Measurements from ENCODE around the gene TRIM65. TPM values are rescaled to one million over a fixed set of nuclear protein-coding genes. Genes with fewer than 3 reads are reported as not detected.

The TRIM65 gene
- total and polyA plus RNA-seq, 2 of the 13 experiments (the other 11 are each of a cell fraction or from before 2014, with no cell fraction given) = 10.3 to 22.4 TPM

GRCh38 chr17:75876938-75877751 is 19.6 kb downstream of the TRIM65 start (continued):
- no peak for TF ChIP-seq ZNF335 (CRISPR knock-in tag; IDR thresholded peaks at IDR 0.05)
- TF ChIP-seq KLF16 (CRISPR knock-in tag; IDR thresholded peaks at IDR 0.05) = peak in 1 of 2 experiments; percentile 63; a peak in 2 of 4 replicates
- peak; percentile 74 for TF ChIP-seq HOXA9 (CRISPR knock-in tag; IDR thresholded peaks at IDR 0.05; ENCODE audit: borderline replicate concordance)
- TF ChIP-seq FOXK2 (IDR thresholded peaks at IDR 0.05) = no peak
- TF ChIP-seq ETS1 (CRISPR knock-in tag; IDR thresholded peaks at IDR 0.05) = no peak
- TF ChIP-seq JARID2 (CRISPR knock-in tag; IDR thresholded peaks at IDR 0.05; ENCODE audit: insufficient replicate concordance) = peak; percentile 24
- peak; percentile 13; the same call in 1 of the 2 replicates for TF ChIP-seq SMAD3 (CRISPR knock-in tag; IDR thresholded peaks at IDR 0.05)
- peak; percentile 9; the same call in 1 of the 2 replicates for TF ChIP-seq GATA4 (IDR thresholded peaks at IDR 0.05; ENCODE audit: borderline replicate concordance, low read depth)
- TF ChIP-seq ZBTB20 (CRISPR knock-in tag; IDR thresholded peaks at IDR 0.05; ENCODE audit: borderline replicate concordance, low read depth) = peak; percentile 40; the same call in 1 of the 2 replicates
- TF ChIP-seq, protein P1, sequence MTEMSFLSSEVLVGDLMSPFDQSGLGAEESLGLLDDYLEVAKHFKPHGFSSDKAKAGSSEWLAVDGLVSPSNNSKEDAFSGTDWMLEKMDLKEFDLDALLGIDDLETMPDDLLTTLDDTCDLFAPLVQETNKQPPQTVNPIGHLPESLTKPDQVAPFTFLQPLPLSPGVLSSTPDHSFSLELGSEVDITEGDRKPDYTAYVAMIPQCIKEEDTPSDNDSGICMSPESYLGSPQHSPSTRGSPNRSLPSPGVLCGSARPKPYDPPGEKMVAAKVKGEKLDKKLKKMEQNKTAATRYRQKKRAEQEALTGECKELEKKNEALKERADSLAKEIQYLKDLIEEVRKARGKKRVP (CRISPR knock-in tag; IDR thresholded peaks at IDR 0.05) = peak in 1 of 2 experiments; percentile 85; a peak in 2 of 4 replicates
- no peak for TF ChIP-seq RARA (CRISPR knock-in tag; IDR thresholded peaks at IDR 0.05)
- TF ChIP-seq STAG1 (CRISPR knock-in tag; IDR thresholded peaks at IDR 0.05) = peak; percentile 42
- peak; percentile 79; the same call in 1 of the 2 replicates for TF ChIP-seq SIN3A (IDR thresholded peaks at IDR 0.05; ENCODE audit: borderline replicate concordance, low read depth, low read length)
- TF ChIP-seq, protein P2, sequence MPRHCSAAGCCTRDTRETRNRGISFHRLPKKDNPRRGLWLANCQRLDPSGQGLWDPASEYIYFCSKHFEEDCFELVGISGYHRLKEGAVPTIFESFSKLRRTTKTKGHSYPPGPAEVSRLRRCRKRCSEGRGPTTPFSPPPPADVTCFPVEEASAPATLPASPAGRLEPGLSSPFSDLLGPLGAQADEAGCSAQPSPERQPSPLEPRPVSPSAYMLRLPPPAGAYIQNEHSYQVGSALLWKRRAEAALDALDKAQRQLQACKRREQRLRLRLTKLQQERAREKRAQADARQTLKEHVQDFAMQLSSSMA (CRISPR knock-in tag; IDR thresholded peaks at IDR 0.05) = 0 out of 2 replicates have a peak, but pooled peaks have one; percentile 83
- TF ChIP-seq KAT7 (CRISPR knock-in tag; IDR thresholded peaks at IDR 0.05; ENCODE audit: borderline replicate concordance) = peak; percentile 52; the same call in 1 of the 2 replicates
- no peak for TF ChIP-seq ISL2 (CRISPR knock-in tag; IDR thresholded peaks at IDR 0.05)
- 0 out of 2 replicates have a peak, but pooled peaks have one; percentile 14 for TF ChIP-seq ZFYVE20 (CRISPR knock-in tag; IDR thresholded peaks at IDR 0.05; ENCODE audit: borderline replicate concordance, low read depth)
- 0 out of 2 replicates have a peak, but pooled peaks have one; percentile 3 for TF ChIP-seq ZBTB49 (CRISPR knock-in tag; IDR thresholded peaks at IDR 0.05; ENCODE audit: borderline replicate concordance)
- TF ChIP-seq ZNF749 (CRISPR knock-in tag; IDR thresholded peaks at IDR 0.05; ENCODE audit: borderline replicate concordance) = no peak
- 0 out of 2 replicates have a peak, but pooled peaks have one; percentile 52 for TF ChIP-seq MLLT10 (CRISPR knock-in tag; IDR thresholded peaks at IDR 0.05)
- no peak for TF ChIP-seq NR2C2 (CRISPR knock-in tag; IDR thresholded peaks at IDR 0.05; ENCODE audit: borderline replicate concordance)
- 0 out of 2 replicates have a peak, but pooled peaks have one; percentile 11 for TF ChIP-seq NFIB (CRISPR knock-in tag; IDR thresholded peaks at IDR 0.05; ENCODE audit: borderline replicate concordance)
- peak; percentile 70; the same call in 1 of the 2 replicates for TF ChIP-seq POGZ (CRISPR knock-in tag; IDR thresholded peaks at IDR 0.05)
- peak; percentile 15; the same call in 1 of the 2 replicates for TF ChIP-seq ZNF790 (CRISPR knock-in tag; IDR thresholded peaks at IDR 0.05; ENCODE audit: borderline replicate concordance)

Measured in HepG2 (cell line).